PC-9 (cell line): ENCODE results near the gene ERC2. TPM values are rescaled to one million over a fixed set of nuclear protein-coding genes. Genes with fewer than 3 reads are reported as not detected.

ENCODE experiments used
- BruUV-seq: library from RNA; stranded (reverse); fragments of 400-500 nt; replicated peaks from 2 replicates; lab custom pipeline; 2021; lab: Mats Ljungman, UMichigan
- CTCF ChIA-PET: fragments of 300-600 bp; sonication (Branson Sonifier 250); formaldehyde crosslinking; loops from one replicate; lab custom pipeline; 2022; ENCODE audit warnings: antibody characterized with exemption; lab: Charles Lee
- POLR2A ChIA-PET: fragments of 300-600 bp; sonication (Branson Sonifier 250); formaldehyde crosslinking; loops from one replicate; lab custom pipeline; 2022; ENCODE audit warnings: antibody characterized with exemption; ENCODE audit not compliant: unreplicated experiment; lab: Charles Lee
- DNase-seq, 2 experiments: peaks; one replicate each; pipeline versions ENCODE4 v3.0.0 to v3.0.0-alpha.2; 2015 to 2022; ENCODE audit warnings: mixed read lengths in 1 of 2
- H2AFZ ChIP-seq: fragments of 200-600 bp; sonication (generic); 2 replicates; pipeline ENCODE4 v1.8.1; 2017; ENCODE audit warnings: antibody characterized with exemption
- H3F3A ChIP-seq: fragments of 200-600 bp; sonication (generic); 2 replicates; pipeline ENCODE4 v1.8.1; 2017; ENCODE audit warnings: antibody characterized with exemption, mild to moderate bottlenecking, low read depth; ENCODE audit not compliant: insufficient read depth
- H3K27ac ChIP-seq: fragments of 200-600 bp; sonication (generic); 2 replicates; pipeline ENCODE4 v1.6.1; 2016; ENCODE audit warnings: mixed run types
- H3K27me3 ChIP-seq: fragments of 200-600 bp; sonication (generic); 2 replicates; pipeline ENCODE4 v1.6.1; 2016; ENCODE audit warnings: low read depth, mixed run types; ENCODE audit not compliant: insufficient read depth
- H3K36me3 ChIP-seq: fragments of 200-600 bp; sonication (generic); 2 replicates; pipeline ENCODE4 v1.6.1; 2016; ENCODE audit warnings: low read depth, mixed run types
- H3K4me1 ChIP-seq: fragments of 200-600 bp; sonication (generic); replicated peaks from 2 replicates; pipeline ENCODE4 v1.6.1; 2016; ENCODE audit warnings: mixed run types; ENCODE audit not compliant: insufficient read depth
- H3K4me2 ChIP-seq: fragments of 200-600 bp; sonication (generic); 2 replicates; pipeline ENCODE4 v1.6.1; 2017; ENCODE audit warnings: mixed run types
- H3K4me3 ChIP-seq: fragments of 200-600 bp; sonication (generic); 2 replicates; pipeline ENCODE4 v1.6.1; 2016; ENCODE audit warnings: mixed run types
- H3K79me2 ChIP-seq: fragments of 200-600 bp; sonication (generic); 2 replicates; pipeline ENCODE4 v1.6.1; 2017; ENCODE audit warnings: low read depth, mixed run types
- H3K9me2 ChIP-seq: fragments of 200-600 bp; sonication (generic); 2 replicates; pipeline ENCODE4 v1.8.1; 2017; ENCODE audit warnings: mild to moderate bottlenecking; ENCODE audit not compliant: insufficient read depth
- H3K9me3 ChIP-seq: fragments of 200-600 bp; sonication (generic); 2 replicates; pipeline ENCODE4 v1.8.1; 2016; ENCODE audit warnings: low read depth; ENCODE audit not compliant: insufficient read depth
- H4K20me1 ChIP-seq: fragments of 200-600 bp; sonication (generic); 2 replicates; pipeline ENCODE4 v1.8.1; 2017; ENCODE audit not compliant: insufficient read depth
- EZH2 ChIP-seq: fragments of 200-600 bp; sonication (generic); IDR thresholded peaks from 2 replicates; pipeline ENCODE4 v1.8.0; 2017; ENCODE audit warnings: antibody characterized with exemption, low read depth
- intact Hi-C: fragments of 100-400 bp; cut with micrococcal nuclease; formaldehyde crosslinking; loops from one replicate; pipeline ENCODE4 v1.10.0; 2022; ENCODE audit not compliant: unreplicated experiment
- total RNA-seq: library from RNA; stranded (reverse); gene quantifications from 2 replicates; pipeline ENCODE4 v1.2.3, GENCODE V29; 2021
- TF ChIP-seq, protein P1 (sequence below): fragments of 200-600 bp; sonication (generic); conservative IDR thresholded peaks from 2 replicates; pipeline ENCODE4 v1.6.1; 2017; ENCODE audit warnings: mixed run types, antibody characterized with exemption, mild to moderate bottlenecking, moderate library complexity

ERC2 gene
- total RNA-seq, 1 experiment from 2014 or later: 1.4 TPM

DNA sequence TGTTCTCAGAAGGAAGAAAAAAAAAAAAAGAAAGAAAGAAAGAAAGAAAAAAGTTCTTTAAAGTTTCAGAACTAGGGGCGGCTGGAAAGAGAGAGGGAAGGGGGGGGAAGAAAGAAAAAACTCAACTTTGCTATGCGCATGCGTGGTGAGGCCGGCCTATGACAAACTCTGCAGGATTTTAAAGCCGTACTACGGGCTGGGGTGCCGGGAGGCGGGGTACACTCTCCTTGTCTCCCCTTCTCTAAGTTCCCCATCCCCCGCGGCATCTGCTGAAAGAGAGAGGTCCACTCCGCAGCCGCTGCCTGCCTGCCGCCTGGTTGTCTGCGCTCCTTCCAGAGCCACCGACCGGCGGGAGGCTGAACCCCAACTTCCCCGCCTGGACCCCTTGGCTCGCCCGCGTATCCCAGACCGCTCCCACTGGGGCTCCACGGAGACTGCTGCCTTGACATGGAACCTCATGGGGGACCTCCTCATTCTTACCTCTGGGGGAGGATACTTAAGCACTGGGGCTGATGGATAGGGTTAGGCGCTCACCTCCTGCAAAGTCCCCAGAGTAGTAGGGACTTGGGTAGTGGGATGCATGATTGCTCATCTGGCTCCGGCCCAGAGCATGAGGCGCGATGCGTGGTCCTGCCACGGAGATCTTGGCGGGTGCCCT, 979.7 kb downstream of the ERC2 start:
- Histone ChIP-seq H2AFZ (no peak overlapping the region), H3K36me3 (no peaks in the 10 kb centered on the region), H3K27me3 (no peaks in the 10 kb centered on the region), H3K4me1 (peaks cover 22% of the 10 kb centered on the region), H3K4me2 (peak overlapping the region; percentile 72), H3K9me2 (no peaks in the 10 kb centered on the region), H3K9me3 (no peaks in the 10 kb centered on the region), H3F3A (peaks cover 18% of the 10 kb centered on the region; the same call in 1 of the 2 replicates), H3K27ac (peak overlapping the region; percentile 73), H3K4me3 (peak overlapping the region; percentile 58; the same call in 1 of the 2 replicates), H3K79me2 (peaks cover 37% of the 10 kb centered on the region), H4K20me1 (no peaks in the 10 kb centered on the region)
- POLR2A ChIA-PET: interaction anchor here (0.7 kb wide), 1 partner anchor 35 kb away, joined by 6 read pairs; no protein-coding TSS in a partner anchor
- TSS peak; percentile 71 for BruUV-seq
- CTCF ChIA-PET: interaction anchor here (0.6 to 0.8 kb wide), 4 partner anchors 103 to 658 kb away, joined by 8 to 13 read pairs (median 10); no protein-coding TSS in a partner anchor
- TF ChIP-seq EZH2: no peak
- TF ChIP-seq, protein P1, sequence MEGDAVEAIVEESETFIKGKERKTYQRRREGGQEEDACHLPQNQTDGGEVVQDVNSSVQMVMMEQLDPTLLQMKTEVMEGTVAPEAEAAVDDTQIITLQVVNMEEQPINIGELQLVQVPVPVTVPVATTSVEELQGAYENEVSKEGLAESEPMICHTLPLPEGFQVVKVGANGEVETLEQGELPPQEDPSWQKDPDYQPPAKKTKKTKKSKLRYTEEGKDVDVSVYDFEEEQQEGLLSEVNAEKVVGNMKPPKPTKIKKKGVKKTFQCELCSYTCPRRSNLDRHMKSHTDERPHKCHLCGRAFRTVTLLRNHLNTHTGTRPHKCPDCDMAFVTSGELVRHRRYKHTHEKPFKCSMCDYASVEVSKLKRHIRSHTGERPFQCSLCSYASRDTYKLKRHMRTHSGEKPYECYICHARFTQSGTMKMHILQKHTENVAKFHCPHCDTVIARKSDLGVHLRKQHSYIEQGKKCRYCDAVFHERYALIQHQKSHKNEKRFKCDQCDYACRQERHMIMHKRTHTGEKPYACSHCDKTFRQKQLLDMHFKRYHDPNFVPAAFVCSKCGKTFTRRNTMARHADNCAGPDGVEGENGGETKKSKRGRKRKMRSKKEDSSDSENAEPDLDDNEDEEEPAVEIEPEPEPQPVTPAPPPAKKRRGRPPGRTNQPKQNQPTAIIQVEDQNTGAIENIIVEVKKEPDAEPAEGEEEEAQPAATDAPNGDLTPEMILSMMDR: no peak
- peak in 1 of 2 experiments; percentile 88 for DNase-seq
- intact Hi-C loops: loop anchor here (1.0 to 10.0 kb wide), 6 partner anchors 16 to 636 kb away; no protein-coding TSS in a partner anchor

- Histone ChIP-seq H3F3A (peaks cover 18% of the 10 kb centered on the region; the same call in 1 of the 2 replicates), H3K9me3 (no peaks in the 10 kb centered on the region), H3K27ac (peak overlapping the region; percentile 73), H3K4me2 (peak overlapping the region; percentile 72), H3K4me1 (peaks cover 22% of the 10 kb centered on the region), H4K20me1 (no peaks in the 10 kb centered on the region), H3K9me2 (no peaks in the 10 kb centered on the region), H3K4me3 (peak overlapping the region; percentile 58), H2AFZ (peak overlapping the region; percentile 72), H3K27me3 (no peaks in the 10 kb centered on the region), H3K36me3 (no peaks in the 10 kb centered on the region), H3K79me2 (peaks cover 46% of the 10 kb centered on the region)
- POLR2A ChIA-PET: interaction anchor here (0.6 to 0.9 kb wide), 5 partner anchors 32 to 624 kb away, joined by 4 to 9 read pairs (median 7); no protein-coding TSS in a partner anchor
- TF ChIP-seq, protein P1: no peak
- TF ChIP-seq EZH2: no peak
- peak; percentile 35 to 63 for DNase-seq
- BruUV-seq: TSS peak; percentile 4
- intact Hi-C loops: loop anchor here (1.0 to 10.0 kb wide), 10 partner anchors 17 to 635 kb away; no protein-coding TSS in a partner anchor
- CTCF ChIA-PET: interaction anchor here (0.6 to 0.8 kb wide), 4 partner anchors 104 to 657 kb away, joined by 8 to 13 read pairs (median 10); no protein-coding TSS in a partner anchor
Measured at GRCh38 chr3:55487381-55488241, 980.7 kb downstream of the ERC2 start.

DNA sequence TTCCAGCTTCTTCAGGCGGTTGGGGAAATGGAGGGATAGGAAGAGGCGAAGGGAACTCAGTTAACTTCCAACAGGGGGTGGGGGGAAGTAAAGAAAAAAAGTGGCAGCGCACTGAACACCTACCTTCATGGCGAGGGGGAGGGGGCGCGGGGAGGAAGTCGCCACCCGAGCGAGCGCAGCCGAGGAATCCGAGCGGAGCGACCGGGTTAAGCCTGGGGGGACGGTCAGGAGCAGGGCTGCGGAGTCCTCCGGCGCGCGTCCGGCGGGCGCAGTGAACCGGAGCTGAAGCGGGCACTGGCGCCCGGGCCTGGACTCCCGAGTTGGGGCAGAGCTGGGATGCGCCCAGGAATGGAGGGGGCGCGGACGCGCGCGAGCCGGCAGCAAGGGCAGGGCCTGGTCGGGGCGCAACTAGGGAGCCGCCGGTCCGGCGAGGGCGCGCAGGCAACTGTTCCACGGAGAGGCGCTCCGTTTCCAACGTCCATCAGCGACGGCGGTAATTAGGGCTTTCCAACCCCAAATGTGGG, 981.3 kb downstream of the ERC2 start, which contains the start of gene WNT5A:
TSS of gene WNT5A (minus strand) at position 450 of the 524 bp plus-strand sequence. CDS start at position 129, 321 bp downstream.
- peak within 1 kb of the TSS; percentile 72 for H3K4me2 ChIP-seq
- intact Hi-C loops: loop anchor here (1.0 to 10.0 kb wide), 9 partner anchors 31 to 635 kb away; no protein-coding TSS in a partner anchor
- no peaks in the 10 kb centered on the region for H4K20me1 ChIP-seq
- H3K4me3 ChIP-seq: peak within 1 kb of the TSS; percentile 58
- no peak for TF ChIP-seq EZH2
- TF ChIP-seq, protein P1: no peak
- POLR2A ChIA-PET: interaction anchor here (0.6 to 0.9 kb wide), 3 partner anchors 125 to 624 kb away, joined by 4 to 9 read pairs (median 7); no protein-coding TSS in a partner anchor
- no peaks in the 10 kb centered on the region for H3K27me3 ChIP-seq
- H2AFZ ChIP-seq: peak within 1 kb of the TSS; percentile 72
- H3K9me3 ChIP-seq: no peaks in the 10 kb centered on the region
- no peak for DNase-seq
- CTCF ChIA-PET: no interaction called here
- peaks cover 18% of the 10 kb centered on the region; the same call in 1 of the 2 replicates for H3F3A ChIP-seq
- no peaks in the 10 kb centered on the region for H3K9me2 ChIP-seq
- H3K36me3 ChIP-seq: no peaks in the 10 kb centered on the region
- BruUV-seq: no TSS peak
- peaks cover 48% of the 10 kb centered on the region for H3K79me2 ChIP-seq
- H3K4me1 ChIP-seq: peaks cover 22% of the 10 kb centered on the region
- H3K27ac ChIP-seq: peak within 1 kb of the TSS; percentile 73
